GM18873 (cell line): ENCODE data around the gene GJA10.

ENCODE experiments used
- ATAC-seq: cut with Tn5 transposase; IDR thresholded peaks from one replicate; pipeline ENCODE4 v1.9.1; 2021; ENCODE audit warnings: mild to moderate bottlenecking, moderate library complexity, moderate number of reproducible peaks; ENCODE audit not compliant: unreplicated experiment, low FRiP score

Gene GJA10

GRCh38 chr6:89942601-89943000 is 48.3 kb downstream of the GJA10 start:
- ATAC-seq: no peak

GRCh38 chr6:89944181-89944755 is 50.0 kb downstream of the GJA10 start:
- ATAC-seq: no peak

GRCh38 chr6:89944826-89945407 is 50.6 kb downstream of the GJA10 start:
- ATAC-seq: no peak
